HG02763 (cell line): ENCODE measurements around the gene FRMD4B.

Experiments
- ATAC-seq: cut with Tn5 transposase; IDR thresholded peaks from one replicate; pipeline ENCODE4 v1.9.1; 2021; ENCODE audit warnings: mild to moderate bottlenecking, moderate library complexity; ENCODE audit not compliant: unreplicated experiment

FRMD4B gene

GRCh38 chr3:69142090-69142489, 243.8 kb downstream of the FRMD4B start:
- ATAC-seq, result no peak

DNA sequence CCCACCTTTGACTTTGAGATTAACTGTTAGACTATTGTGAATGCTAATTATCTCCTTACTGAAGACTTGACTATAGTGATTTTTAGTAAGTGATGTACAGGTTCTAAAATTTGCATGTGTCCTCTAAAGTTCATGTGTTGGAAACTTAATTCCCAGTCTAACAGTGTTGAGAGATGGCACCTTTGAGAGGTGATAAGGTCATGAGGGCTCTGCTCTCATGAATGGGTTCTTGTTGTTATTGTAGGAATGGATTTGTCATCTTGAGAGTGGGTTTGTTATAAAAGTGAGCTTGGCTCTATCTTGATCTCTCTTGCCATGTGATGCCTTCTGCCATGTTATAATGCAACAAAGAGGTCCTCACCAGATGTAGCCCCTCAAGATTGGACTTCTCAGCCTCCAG, 244.6 kb downstream of the FRMD4B start:
- no peak for ATAC-seq

GRCh38 chr3:69137412-69137811, 248.5 kb downstream of the FRMD4B start:
- no peak for ATAC-seq

DNA sequence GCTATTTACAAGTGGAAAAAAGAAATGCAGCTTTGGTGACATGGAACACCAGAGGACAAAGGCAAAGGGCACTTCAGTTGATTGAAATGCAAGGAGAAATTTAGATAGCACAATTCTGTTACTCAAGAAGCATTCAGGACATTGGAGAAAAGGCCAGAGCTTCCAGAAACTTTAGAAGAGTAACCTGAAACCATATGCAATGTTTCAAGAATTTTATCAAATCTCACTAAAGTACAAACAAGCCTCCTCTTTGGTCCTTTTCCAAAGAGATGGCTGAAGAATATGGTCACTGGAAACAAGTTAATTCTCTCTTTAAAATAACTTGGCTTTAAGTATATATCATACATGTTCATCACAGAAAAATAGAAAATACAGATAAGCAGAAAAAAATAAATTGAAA, 248.9 kb downstream of the FRMD4B start:
- no peak for ATAC-seq

DNA sequence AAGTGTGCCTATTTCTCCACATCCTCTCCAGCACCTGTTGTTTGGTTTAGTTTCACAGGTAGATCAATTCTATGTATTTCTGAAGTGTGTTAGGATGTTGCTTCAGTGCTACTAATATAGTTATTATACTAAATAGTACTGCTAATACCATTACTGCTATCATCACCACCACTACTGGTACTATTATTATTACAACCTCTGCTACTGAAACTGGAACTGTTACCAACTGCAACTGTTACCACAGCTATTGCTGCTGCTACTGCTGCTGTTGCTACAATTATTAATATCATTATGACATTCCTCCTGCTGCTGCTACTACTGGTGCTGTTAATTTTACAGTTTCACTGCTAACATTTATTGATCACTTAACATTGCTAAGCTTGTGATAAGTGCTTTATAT, 255.2 kb downstream of the FRMD4B start:
- ATAC-seq, result no peak

GRCh38 chr3:69129531-69129930, 256.4 kb downstream of the FRMD4B start:
- ATAC-seq, result no peak

GRCh38 chr3:69128509-69128908, 257.4 kb downstream of the FRMD4B start:
- ATAC-seq, result no peak

DNA sequence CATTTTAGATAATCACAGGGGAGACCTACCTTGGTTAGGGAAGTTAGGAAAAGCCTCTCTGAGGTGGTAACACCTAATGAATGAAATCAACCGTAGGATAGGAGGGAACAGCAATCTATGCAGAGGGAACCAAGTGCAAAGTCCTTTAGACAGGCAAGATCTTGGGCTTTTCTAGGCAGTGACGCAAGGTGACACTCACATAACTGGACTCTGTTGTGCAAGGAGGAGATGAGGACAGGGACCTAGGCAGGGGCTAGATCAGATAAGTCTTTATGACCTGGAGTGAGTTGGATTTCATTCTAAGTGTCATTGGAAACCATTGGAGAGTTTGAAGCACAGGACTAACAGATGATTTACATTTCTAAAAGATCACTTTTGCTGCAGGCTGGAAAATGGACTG, 258.9 kb downstream of the FRMD4B start:
- no peak for ATAC-seq

- ATAC-seq, result no peak
Observed at GRCh38 chr3:69126216-69126615, 259.7 kb downstream of the FRMD4B start.

- no peak for ATAC-seq
Observed at GRCh38 chr3:69122403-69122802, 263.5 kb downstream of the FRMD4B start, which contains the start of gene LMOD3. TSS of gene LMOD3 (minus strand) at chr3:69122595. CDS start at chr3:69122386, 209 bp downstream.

GRCh38 chr3:69121950-69122349, 263.9 kb downstream of the FRMD4B start:
- ATAC-seq, result no peak

DNA sequence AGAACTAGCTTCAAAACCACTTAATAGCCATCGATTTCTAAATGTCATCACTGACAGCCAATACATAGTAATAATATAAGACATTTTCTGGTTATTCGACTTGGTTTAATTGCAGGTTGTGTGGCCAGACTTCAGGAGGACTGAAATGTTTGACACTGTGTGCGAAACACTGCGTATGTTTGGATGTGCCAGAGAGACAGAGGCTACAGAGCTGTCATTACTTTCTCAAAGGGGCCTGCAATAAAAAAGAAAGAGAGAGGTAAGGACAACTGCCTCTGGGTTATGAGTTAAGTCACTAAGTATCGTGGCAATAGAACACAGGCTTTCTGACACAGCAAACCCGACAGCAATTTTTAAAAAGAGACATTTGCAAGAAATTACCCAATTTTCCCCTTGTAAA, 264.4 kb downstream of the FRMD4B start:
- ATAC-seq, result no peak

DNA sequence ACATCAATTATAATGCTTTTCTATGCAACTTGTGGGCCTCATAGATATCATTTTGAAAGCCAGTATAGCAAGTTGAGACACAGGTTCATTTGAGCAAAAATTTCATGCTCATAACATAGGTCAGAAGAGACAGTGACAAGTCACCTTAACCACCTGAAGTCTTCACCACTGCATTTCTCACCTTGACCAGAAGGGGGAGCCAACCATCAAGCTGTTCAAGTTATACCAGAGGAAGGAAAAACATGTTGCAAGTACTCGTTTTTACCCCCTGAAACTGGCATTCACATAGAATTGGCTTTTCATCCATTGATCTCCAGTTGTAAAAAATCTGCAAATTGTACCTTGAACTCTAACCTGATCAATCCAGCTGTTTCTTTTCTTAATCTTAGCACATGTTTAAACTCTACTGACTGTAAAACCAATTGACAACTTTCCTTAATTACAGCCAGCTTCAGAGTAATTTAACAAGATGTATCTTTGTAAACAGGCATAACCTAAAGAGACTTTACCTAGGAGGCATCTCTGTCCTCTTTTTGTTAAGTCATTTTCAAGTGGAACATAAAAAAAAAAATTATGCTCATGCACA, 264.9 kb downstream of the FRMD4B start:
- ATAC-seq, result peak; percentile 58
